NCI-H510A treated with DMSO at 0.1 percent for 48 hours (cell line): ENCODE results near the gene CYB561D2.

Source experiments
- DNase-seq: peaks from one replicate; lab custom pipeline; 2025; lab: John Stamatoyannopoulos, UW

CYB561D2 gene

DNA sequence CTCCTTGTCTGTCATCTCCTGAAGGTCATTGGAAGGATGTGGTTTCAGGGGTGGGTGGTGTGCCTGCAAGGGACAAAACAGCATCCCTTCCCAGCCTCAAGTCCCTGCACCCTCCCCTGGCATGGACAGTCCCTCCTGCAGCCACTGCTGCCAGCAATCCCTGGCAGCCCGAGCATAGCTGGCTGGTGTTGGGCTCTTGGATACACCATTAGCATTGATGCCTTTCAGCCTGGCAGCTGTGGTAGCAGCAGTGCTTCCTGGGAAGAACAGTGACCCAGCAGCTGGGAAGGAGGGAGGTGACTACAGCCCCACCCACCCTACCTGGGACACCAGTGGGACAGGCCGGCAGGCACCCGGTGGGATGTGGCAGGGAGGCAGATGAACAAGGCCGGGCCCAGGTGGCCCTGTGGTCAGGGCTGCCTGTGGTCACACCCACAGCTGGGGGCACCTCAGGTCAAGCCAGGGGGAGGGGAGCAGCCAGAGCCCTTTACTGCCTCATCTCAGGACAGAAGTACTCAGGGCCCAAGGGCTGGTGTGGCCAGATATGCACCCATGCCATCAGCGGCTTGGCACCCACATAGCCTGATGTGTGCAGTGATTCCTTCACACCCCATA, 41.5 kb downstream of the CYB561D2 start:
- no peak for DNase-seq

DNA sequence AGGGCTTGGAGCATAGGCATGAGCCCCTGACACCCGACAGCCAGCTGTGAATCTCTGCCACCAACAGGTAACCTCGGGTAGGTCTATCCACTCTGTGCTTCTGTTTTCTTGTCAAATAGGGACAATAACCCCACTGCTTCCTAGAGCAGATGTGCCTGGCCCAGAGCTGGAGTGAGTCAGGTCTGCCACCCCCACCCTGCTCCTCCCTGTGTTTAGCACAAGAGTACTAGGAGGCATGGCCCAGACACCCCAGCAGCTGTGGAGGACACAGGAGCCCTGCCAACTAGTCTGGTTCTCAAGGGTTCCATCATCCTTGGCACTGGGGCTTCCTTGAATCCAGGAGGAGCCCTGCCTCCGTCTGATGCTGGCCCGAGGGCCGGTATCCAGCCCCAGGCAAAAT, 42.4 kb downstream of the CYB561D2 start:
- DNase-seq, result no peak

DNA sequence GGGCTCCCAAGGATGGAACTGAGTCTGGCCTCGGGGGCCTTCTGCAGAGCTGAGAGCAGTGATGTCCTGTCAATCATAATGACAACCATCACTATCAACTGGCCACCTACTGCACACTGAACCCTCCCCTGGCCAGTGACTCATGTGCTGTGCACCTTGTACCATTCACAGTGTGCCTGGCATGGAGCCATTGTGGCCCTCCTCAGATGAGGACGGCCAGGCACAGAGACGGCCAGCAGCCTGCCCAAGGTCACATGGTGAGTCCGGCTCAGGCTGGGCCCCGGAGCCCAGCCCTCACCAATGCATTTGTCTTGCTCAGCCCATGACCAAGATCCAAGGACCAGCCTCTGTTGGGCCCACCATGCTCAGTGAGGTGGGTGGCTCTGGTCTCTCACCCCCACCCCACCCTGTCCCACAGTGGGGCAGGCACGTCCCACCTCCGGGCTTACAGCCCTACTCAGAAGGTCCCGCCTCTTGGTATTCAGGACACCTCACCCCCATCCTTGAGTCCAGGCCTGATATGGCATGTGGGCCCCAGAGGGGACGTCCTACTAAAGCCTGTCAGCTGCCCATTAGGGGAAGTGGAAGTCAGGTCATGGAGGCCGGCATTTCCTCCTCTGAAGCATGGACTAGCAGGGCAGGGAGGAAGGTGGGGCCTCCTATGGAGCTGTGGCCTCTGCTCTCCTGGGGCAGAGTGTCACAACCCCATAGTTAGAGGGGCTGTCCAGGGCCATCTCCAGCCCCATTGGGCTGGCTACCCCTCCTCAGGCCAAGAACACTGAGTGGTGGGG, 44.6 kb downstream of the CYB561D2 start:
- DNase-seq, result no peak

- DNase-seq, result no peak
Measured at GRCh38 chr3:50396502-50396901, 45.8 kb downstream of the CYB561D2 start.

DNA sequence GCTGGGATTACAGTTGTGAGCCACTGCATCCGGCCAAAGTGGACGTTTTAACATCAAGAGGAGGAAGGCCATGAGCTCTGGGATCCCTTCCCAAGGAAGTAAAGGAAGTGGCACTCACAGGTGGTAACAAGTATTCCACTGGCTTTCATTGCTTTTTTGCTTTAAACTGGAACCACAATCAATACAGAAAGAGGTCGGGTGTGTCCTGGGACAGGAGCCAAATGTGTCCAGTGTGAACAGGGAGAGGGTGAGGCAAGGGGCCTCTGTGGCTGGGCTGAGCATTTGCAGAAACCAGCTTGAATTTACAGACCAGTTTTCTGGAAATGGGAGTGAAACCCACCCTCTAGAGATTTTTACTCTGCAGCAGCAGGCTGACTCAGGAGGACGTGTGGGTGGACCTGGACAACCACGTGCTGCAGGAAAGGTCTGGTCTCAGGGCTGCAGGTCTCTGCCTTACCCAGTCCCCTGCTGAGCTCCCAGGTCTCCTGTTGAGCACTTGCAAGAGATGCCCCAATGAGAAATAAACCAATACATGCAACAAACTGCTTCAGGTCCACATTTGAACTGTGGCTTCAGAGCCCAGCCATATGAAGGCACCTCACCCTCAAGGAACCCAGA, 51.4 kb downstream of the CYB561D2 start:
- no peak for DNase-seq
